Karpas-422 (cell line): ENCODE data around the gene PPP2R5D. TPM values are rescaled to one million over a fixed set of nuclear protein-coding genes. Genes with fewer than 3 reads are reported as not detected.

Experiments
- DNase-seq: peaks from one replicate; pipeline ENCODE4 v3.0.0-alpha.2; 2015
- H2AFZ ChIP-seq: fragments of 200-600 bp; sonication (generic); 2 replicates; pipeline ENCODE4 v1.6.1; 2014; ENCODE audit warnings: antibody characterized with exemption, low read length, mixed read lengths
- H3K27ac ChIP-seq: fragments of 200-600 bp; sonication (generic); 2 replicates; pipeline ENCODE4 v1.5.1; 2014; ENCODE audit warnings: mild to moderate bottlenecking, low read length, moderate library complexity
- H3K27me3 ChIP-seq: fragments of 200-600 bp; sonication (generic); 2 replicates; pipeline ENCODE4 v1.6.1; 2014; ENCODE audit warnings: low read length, mixed read lengths
- H3K36me3 ChIP-seq: fragments of 200-600 bp; sonication (generic); 2 replicates; pipeline ENCODE4 v1.6.1; 2014; ENCODE audit warnings: low read length, mixed read lengths; ENCODE audit not compliant: insufficient read depth
- H3K4me1 ChIP-seq: fragments of 200-600 bp; sonication (generic); 2 replicates; pipeline ENCODE4 v1.6.1; 2014; ENCODE audit warnings: mild to moderate bottlenecking, low read length, mixed read lengths
- H3K4me2 ChIP-seq: fragments of 200-600 bp; sonication (generic); 2 replicates; pipeline ENCODE4 v1.6.1; 2014; ENCODE audit warnings: low read length, low read depth, mild to moderate bottlenecking; ENCODE audit not compliant: poor library complexity, severe bottlenecking
- H3K4me3 ChIP-seq: fragments of 200-600 bp; sonication (generic); 2 replicates; pipeline ENCODE4 v1.5.1; 2014; ENCODE audit warnings: mild to moderate bottlenecking, antibody characterized with exemption, low read length, mixed read lengths
- H3K79me2 ChIP-seq: fragments of 200-600 bp; sonication (generic); 2 replicates; pipeline ENCODE4 v1.6.1; 2014; ENCODE audit warnings: mild to moderate bottlenecking, low read length, mixed read lengths
- H3K9ac ChIP-seq: fragments of 200-600 bp; sonication (generic); 2 replicates; pipeline ENCODE4 v1.6.0; 2014; ENCODE audit warnings: low read length
- H3K9me2 ChIP-seq: fragments of 200-600 bp; sonication (generic), shearing (Covaris generic); replicated peaks from 2 replicates; pipeline ENCODE4 v1.6.0; 2014; ENCODE audit warnings: mild to moderate bottlenecking, low read length, moderate library complexity; ENCODE audit not compliant: insufficient read depth
- H3K9me3 ChIP-seq: fragments of 300-700, 200-600 bp; sonication (generic); 2 replicates; pipeline ENCODE4 v1.6.1; 2014; ENCODE audit warnings: low read length, mixed read lengths
- H4K20me1 ChIP-seq: fragments of 200-600 bp; sonication (generic); 2 replicates; pipeline ENCODE4 v1.6.1; 2014; ENCODE audit warnings: mild to moderate bottlenecking, antibody characterized with exemption, low read length, low read depth; ENCODE audit not compliant: insufficient read depth
- total RNA-seq: library from RNA; depleted of rRNA; stranded (reverse); fragments of >200 nt; shearing (Covaris generic); gene quantifications from 2 replicates; pipeline ENCODE4 v1.2.3, GENCODE V29; 2014; ENCODE audit warnings: low replicate concordance

PPP2R5D gene
- total RNA-seq, 1 experiment from 2014 or later, result 34.8 TPM

DNA sequence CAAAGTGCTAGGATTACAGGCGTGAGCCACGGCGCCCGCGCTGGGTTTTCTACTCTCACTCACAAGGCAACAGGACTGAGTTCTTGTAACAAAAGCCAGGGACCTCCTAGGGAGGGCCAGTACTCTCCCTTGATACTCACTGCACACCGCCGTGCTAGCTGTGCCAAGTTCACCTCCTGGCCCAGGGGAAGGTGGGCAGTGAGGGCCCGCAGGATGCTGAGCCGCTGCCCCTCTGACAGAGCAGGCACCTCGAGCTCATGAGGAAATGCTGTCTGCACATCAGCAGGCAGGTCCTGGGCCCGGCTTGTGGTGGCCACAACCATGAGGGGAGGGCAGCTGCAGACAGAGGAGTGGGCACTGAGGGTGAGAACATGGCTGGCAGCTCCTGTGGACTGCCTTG, 17.1 kb upstream of the PPP2R5D start:
- H2AFZ ChIP-seq, result no peak overlapping the region
- H3K4me1 ChIP-seq, result no peaks in the 10 kb centered on the region
- no peak overlapping the region for H3K4me2 ChIP-seq
- no peaks in the 10 kb centered on the region for H3K36me3 ChIP-seq
- no peak overlapping the region for H3K4me3 ChIP-seq
- no peaks in the 10 kb centered on the region for H3K9me3 ChIP-seq
- no peaks in the 10 kb centered on the region for H4K20me1 ChIP-seq
- H3K27ac ChIP-seq, result no peak overlapping the region
- H3K9me2 ChIP-seq, result no peaks in the 10 kb centered on the region
- no peak for DNase-seq
- no peaks in the 10 kb centered on the region for H3K27me3 ChIP-seq
- no peak overlapping the region for H3K9ac ChIP-seq
- H3K79me2 ChIP-seq, result no peaks in the 10 kb centered on the region

DNA sequence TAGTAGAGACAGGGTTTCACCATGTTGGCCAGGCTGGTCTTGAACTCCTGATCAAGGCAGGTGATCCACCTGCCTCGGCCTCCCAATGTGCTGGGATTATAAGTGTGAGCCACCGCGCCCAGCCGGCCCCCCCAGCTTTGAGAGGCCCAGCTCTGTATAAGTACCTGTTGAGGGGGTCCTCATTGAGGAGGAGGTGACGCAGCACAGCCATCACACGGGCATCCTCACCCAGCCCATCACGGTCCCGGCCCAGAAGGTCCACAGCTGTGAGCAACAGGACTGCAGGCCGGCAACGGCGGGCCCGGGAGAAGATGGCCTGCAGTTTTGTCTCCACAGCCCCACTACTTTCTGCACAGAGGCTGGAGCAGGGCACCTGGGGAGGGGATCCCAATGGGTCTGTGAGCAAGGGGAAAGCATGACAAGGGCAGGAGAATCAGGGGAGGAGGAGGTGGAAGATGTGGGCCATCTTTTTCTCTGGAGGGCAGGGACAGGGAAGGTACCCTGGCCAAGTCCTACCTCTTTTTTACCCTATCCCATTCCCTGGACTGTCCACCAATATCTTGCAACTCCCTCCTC, 16.2 kb upstream of the PPP2R5D start:
- H3K4me1 ChIP-seq, result no peaks in the 10 kb centered on the region
- H3K79me2 ChIP-seq, result no peaks in the 10 kb centered on the region
- no peaks in the 10 kb centered on the region for H3K27me3 ChIP-seq
- no peaks in the 10 kb centered on the region for H3K9me2 ChIP-seq
- H4K20me1 ChIP-seq, result no peaks in the 10 kb centered on the region
- no peak overlapping the region for H3K4me2 ChIP-seq
- no peak overlapping the region for H3K9ac ChIP-seq
- H3K9me3 ChIP-seq, result no peaks in the 10 kb centered on the region
- H3K27ac ChIP-seq, result no peak overlapping the region
- no peak overlapping the region for H3K4me3 ChIP-seq
- H2AFZ ChIP-seq, result no peak overlapping the region
- DNase-seq, result no peak
- no peaks in the 10 kb centered on the region for H3K36me3 ChIP-seq

DNA sequence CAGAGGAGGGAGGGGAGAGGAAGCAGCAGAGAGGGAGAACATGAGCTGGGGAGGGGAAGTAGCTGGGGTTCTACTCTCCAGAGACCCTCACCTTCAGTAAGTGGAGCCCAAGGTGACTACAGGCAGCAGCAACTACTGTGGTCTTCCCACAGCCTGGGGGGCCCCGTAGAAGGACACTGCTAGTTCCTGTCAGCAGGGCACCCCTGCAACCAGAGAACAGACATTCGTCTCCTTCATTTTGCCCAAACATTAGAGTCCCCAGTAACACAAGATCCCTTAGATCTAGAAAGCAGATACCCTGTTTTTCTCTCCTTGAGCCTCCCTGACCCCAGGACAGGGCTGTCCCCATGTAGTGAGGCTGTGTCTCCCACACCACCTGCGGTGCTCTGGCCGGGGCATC, 15.6 kb upstream of the PPP2R5D start:
- Histone ChIP-seq H3K79me2 (no peaks in the 10 kb centered on the region), H2AFZ (no peak overlapping the region), H3K4me1 (no peaks in the 10 kb centered on the region), H3K27me3 (no peaks in the 10 kb centered on the region), H3K9ac (no peak overlapping the region), H3K9me2 (no peaks in the 10 kb centered on the region), H3K4me2 (no peak overlapping the region), H4K20me1 (no peaks in the 10 kb centered on the region), H3K9me3 (no peaks in the 10 kb centered on the region), H3K4me3 (no peak overlapping the region), H3K27ac (no peak overlapping the region), H3K36me3 (no peaks in the 10 kb centered on the region)
- no peak for DNase-seq

GRCh38 chr6:42969431-42969830, 14.9 kb upstream of the PPP2R5D start:
- no peak overlapping the region for H3K9ac ChIP-seq

DNA sequence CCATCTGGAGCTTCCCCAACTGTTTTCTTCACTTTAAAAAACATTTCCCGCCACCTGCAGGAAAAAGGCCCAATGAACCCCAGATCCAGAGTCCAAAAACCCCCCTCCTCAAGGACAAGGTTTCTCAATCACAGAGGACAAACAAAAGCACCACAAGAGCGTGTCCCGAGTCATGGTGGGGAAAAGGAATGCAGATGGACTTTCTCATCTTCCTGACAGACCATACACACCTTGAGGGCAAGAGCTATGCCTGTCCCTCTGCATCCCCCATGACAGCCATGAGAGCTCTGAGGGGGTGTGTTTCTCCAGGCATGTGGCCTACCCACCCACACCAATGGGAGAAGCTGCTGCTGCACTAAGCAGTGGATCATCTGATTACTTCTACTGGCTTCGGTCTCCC, 14.4 kb upstream of the PPP2R5D start:
- Histone ChIP-seq H3K36me3 (no peaks in the 10 kb centered on the region), H4K20me1 (no peaks in the 10 kb centered on the region), H3K4me1 (no peaks in the 10 kb centered on the region), H3K9ac (no peak overlapping the region), H3K4me2 (no peak overlapping the region), H3K9me2 (no peaks in the 10 kb centered on the region), H3K27ac (no peak overlapping the region), H3K4me3 (no peak overlapping the region), H3K27me3 (no peaks in the 10 kb centered on the region), H2AFZ (no peak overlapping the region), H3K79me2 (peaks cover under 1% of the 10 kb centered on the region; the same call in 1 of the 2 replicates), H3K9me3 (no peaks in the 10 kb centered on the region)
- DNase-seq, result no peak

More at GRCh38 chr6:42969431-42969830, 14.9 kb upstream of the PPP2R5D start:
- no peaks in the 10 kb centered on the region for H3K27me3 ChIP-seq
- DNase-seq, result no peak
- no peaks in the 10 kb centered on the region for H3K36me3 ChIP-seq
- no peak overlapping the region for H3K27ac ChIP-seq
- H3K9me3 ChIP-seq, result no peaks in the 10 kb centered on the region
- H2AFZ ChIP-seq, result no peak overlapping the region
- H3K9me2 ChIP-seq, result no peaks in the 10 kb centered on the region
- H3K4me1 ChIP-seq, result no peaks in the 10 kb centered on the region
- H3K4me3 ChIP-seq, result no peak overlapping the region
- no peak overlapping the region for H3K4me2 ChIP-seq
- no peaks in the 10 kb centered on the region for H3K79me2 ChIP-seq
- H4K20me1 ChIP-seq, result no peaks in the 10 kb centered on the region

GRCh38 chr6:42970871-42971612, 13.3 kb upstream of the PPP2R5D start:
- Histone ChIP-seq H3K27me3 (no peaks in the 10 kb centered on the region), H3K9me3 (no peaks in the 10 kb centered on the region), H3K9ac (no peak overlapping the region), H3K4me1 (no peaks in the 10 kb centered on the region), H3K9me2 (no peaks in the 10 kb centered on the region), H3K36me3 (no peaks in the 10 kb centered on the region), H3K27ac (no peak overlapping the region), H3K4me3 (no peak overlapping the region), H4K20me1 (no peaks in the 10 kb centered on the region), H2AFZ (no peak overlapping the region), H3K4me2 (no peak overlapping the region), H3K79me2 (peaks cover 6% of the 10 kb centered on the region; the same call in 1 of the 2 replicates)
- DNase-seq, result no peak

- no peak for DNase-seq
- H3K9me3 ChIP-seq, result no peaks in the 10 kb centered on the region
- no peak overlapping the region for H3K9ac ChIP-seq
- no peaks in the 10 kb centered on the region for H3K27me3 ChIP-seq
- peaks cover 12% of the 10 kb centered on the region for H3K79me2 ChIP-seq
- H3K27ac ChIP-seq, result no peak overlapping the region
- H3K4me3 ChIP-seq, result no peak overlapping the region
- no peaks in the 10 kb centered on the region for H4K20me1 ChIP-seq
- H3K4me2 ChIP-seq, result no peak overlapping the region
- H3K4me1 ChIP-seq, result peaks cover 6% of the 10 kb centered on the region
- H3K36me3 ChIP-seq, result peaks cover 2% of the 10 kb centered on the region; the same call in 1 of the 2 replicates
- H2AFZ ChIP-seq, result no peak overlapping the region
- H3K9me2 ChIP-seq, result no peaks in the 10 kb centered on the region
These were observed 12.5 kb upstream of the PPP2R5D start for GRCh38 chr6:42971746-42972327.

DNA sequence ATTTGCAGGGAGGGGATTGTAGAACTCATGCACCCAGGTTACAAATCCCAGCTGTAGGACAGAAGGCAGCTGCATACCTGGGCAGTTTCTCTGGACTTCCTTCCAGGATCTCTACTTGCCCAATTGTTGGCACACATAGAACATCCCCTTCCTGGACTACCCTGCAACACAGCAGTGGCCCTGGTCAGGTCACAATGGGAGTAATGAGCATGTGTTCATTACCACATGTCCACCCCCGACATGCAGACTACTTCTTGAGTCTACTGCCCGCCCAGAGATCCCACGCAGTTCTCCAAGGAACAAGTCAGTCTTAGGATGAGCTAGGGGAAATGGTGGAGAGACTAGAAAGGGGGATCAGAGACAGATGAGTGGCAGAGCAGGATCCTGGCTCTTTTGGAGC, 10.4 kb upstream of the PPP2R5D start:
- Histone ChIP-seq H3K27me3 (no peaks in the 10 kb centered on the region), H3K79me2 (peaks cover 32% of the 10 kb centered on the region), H3K4me1 (peaks cover 19% of the 10 kb centered on the region), H3K4me2 (no peak overlapping the region), H2AFZ (no peak overlapping the region), H3K36me3 (peaks cover 6% of the 10 kb centered on the region; the same call in 1 of the 2 replicates), H3K4me3 (no peak overlapping the region), H4K20me1 (no peaks in the 10 kb centered on the region), H3K9me2 (no peaks in the 10 kb centered on the region), H3K9me3 (no peaks in the 10 kb centered on the region), H3K27ac (no peak overlapping the region), H3K9ac (no peak overlapping the region)
- DNase-seq, result no peak
